ENCODE results near the gene SLC48A1.

The SLC48A1 gene

DNA sequence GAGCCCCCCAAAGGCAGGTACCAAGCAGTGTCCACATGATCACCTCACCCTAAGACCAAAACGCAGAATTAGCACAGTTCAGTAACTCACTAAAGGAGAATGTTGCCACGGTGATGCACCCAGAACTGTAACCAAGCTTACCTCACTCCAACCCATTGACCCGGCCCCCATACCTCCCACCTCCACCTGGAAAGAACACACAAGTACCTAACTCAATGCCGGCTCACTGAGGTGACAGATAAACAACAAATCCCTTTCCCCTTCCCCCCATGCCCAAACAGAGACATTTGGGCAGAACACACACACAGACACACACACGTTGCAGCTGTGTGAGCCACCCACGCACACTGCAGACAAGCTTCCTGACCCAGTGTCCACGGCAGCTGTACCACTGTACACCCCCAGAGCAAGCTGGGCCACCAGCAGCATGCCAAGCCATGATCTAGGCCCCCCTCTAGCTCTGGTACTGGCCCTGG, 15.6 kb upstream of the SLC48A1 start:
- DNase-seq = no peak
- in situ Hi-C loops (cut with HindIII; ENCODE audit: low pct_ligation_motif_present, low sequenced_read_pairs) = no loop called here
- no peak overlapping the region for H3K27ac ChIP-seq
- TF ChIP-seq, protein P1, sequence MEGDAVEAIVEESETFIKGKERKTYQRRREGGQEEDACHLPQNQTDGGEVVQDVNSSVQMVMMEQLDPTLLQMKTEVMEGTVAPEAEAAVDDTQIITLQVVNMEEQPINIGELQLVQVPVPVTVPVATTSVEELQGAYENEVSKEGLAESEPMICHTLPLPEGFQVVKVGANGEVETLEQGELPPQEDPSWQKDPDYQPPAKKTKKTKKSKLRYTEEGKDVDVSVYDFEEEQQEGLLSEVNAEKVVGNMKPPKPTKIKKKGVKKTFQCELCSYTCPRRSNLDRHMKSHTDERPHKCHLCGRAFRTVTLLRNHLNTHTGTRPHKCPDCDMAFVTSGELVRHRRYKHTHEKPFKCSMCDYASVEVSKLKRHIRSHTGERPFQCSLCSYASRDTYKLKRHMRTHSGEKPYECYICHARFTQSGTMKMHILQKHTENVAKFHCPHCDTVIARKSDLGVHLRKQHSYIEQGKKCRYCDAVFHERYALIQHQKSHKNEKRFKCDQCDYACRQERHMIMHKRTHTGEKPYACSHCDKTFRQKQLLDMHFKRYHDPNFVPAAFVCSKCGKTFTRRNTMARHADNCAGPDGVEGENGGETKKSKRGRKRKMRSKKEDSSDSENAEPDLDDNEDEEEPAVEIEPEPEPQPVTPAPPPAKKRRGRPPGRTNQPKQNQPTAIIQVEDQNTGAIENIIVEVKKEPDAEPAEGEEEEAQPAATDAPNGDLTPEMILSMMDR (IDR thresholded peaks at IDR 0.05; ENCODE audit: low read depth, low read length, missing control alignments) = no peak
- H3K36me3 ChIP-seq (replicated peaks) = no peaks in the 10 kb centered on the region
- H3K27me3 ChIP-seq (replicated peaks) = no peaks in the 10 kb centered on the region
- no peak overlapping the region for H3K4me3 ChIP-seq (ENCODE audit: low read depth, low read length)

DNA sequence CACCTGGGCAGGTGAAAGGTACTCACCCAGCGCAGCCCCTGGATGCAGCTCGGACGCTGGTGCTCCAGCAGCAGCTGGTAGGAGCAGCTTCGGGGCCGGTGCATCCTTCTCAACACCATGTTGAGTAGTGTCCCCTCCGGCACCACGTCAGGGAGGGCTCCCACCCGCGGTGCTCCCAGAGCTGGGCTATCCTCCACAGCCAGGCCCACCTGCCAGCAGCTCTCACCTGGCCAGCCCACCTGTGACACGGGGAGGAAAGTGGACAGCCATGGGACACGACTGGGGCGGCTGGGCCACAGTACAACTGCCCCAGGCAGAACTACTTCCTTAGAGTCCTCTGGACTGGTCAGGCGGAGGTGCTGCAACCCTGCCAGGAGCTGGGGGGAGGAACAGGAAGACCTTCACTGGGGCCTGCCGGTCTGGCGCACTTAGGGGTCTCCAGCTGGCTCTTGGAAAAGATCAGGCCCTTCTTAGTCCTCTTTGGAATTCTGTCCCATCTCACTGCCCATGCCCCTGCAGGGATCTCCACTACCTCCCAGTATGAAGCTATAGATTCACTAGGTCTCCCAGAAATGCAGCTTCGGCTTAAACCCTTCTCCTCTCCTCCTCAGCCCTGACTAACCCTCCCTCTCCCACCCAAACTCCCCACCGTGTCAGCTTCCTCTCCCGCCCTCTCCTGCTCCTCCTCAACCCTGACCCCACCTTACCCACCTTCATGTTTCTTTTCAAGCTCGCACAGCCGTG, 15.0 kb upstream of the SLC48A1 start:
- H3K27ac ChIP-seq = no peak overlapping the region
- H3K36me3 ChIP-seq (replicated peaks) = no peaks in the 10 kb centered on the region
- DNase-seq = no peak
- H3K27me3 ChIP-seq (replicated peaks) = no peaks in the 10 kb centered on the region
- H3K4me3 ChIP-seq (ENCODE audit: low read depth, low read length) = peak overlapping the region; percentile 63
- TF ChIP-seq, protein P1 (IDR thresholded peaks at IDR 0.05; ENCODE audit: low read depth, low read length, missing control alignments) = no peak
- in situ Hi-C loops (cut with HindIII; ENCODE audit: low pct_ligation_motif_present, low sequenced_read_pairs) = no loop called here

DNA sequence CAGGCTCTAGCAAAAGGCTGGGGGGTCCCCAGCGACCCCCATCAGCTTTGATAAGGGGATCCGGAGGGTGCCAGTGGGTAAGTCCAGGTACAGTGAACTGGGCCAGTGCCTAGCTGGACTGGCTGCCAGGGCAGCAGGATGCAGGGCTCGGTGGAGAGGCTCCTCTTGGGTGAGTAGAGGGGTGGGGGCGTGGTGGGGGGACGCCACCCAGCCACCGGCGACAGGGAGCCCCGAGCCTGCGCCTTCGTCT, 14.5 kb upstream of the SLC48A1 start:
- TF ChIP-seq, protein P1 (IDR thresholded peaks at IDR 0.05; ENCODE audit: low read depth, low read length, missing control alignments) = no peak
- H3K4me3 ChIP-seq (ENCODE audit: low read depth, low read length) = peak overlapping the region; percentile 63
- no peaks in the 10 kb centered on the region for H3K36me3 ChIP-seq (replicated peaks)
- DNase-seq = no peak
- H3K27me3 ChIP-seq (replicated peaks) = no peaks in the 10 kb centered on the region
- no peak overlapping the region for H3K27ac ChIP-seq
- in situ Hi-C loops (cut with HindIII; ENCODE audit: low pct_ligation_motif_present, low sequenced_read_pairs) = no loop called here

DNA sequence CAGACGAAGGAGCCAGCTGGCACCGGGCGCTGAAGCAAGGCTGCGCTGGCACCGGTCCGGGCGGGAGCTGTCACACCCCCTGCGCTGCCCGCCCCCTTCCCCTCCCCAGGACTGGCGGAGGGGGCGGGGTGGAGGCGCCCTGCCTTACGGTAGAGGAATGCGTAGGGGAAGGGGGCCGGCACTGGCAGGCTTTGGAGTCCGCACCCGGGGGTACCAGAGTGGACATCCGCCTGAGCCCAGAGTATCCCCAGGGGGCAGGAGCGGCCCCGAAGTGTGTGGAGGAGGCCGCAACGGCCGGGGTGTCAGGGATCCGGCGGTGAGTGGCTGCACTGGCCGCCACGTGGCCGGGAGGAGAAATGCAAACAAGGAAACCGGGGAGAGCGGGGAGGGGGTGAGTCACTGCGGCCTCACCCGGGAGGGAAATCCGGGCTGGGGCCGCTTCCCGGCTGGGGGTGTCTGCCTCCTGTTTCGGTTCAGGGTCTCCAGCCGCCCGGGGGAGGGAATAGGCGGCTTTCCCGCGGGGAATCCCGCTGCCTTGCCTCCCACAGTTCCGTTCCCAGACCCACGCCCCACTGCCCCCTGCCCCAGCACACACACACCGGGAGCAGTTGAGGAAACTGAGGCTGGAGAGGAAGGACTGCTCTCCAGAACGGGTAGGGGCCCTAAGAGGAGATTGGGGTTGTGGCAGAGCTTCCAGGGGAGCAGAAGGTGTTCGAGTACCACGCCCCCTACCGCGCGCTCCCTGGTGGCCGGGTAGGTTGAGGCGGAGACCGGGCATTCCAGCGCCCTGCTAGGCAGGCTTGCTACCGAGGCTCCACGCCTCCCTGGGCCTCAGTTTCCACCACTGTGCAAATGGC, 14.0 kb upstream of the SLC48A1 start, which contains the start of gene RAPGEF3:
Gene RAPGEF3, minus strand, starts transcription at position 47 of the 857 bp plus-strand sequence. CDS start 324 bp downstream, outside the sequence.
- Histone ChIP-seq H3K4me3 (ENCODE audit: low read depth, low read length) (peak within 1 kb of the TSS; percentile 63), H3K27ac (peak within 1 kb of the TSS; percentile 28), H3K27me3 (replicated peaks) (no peaks in the 10 kb centered on the region), H3K36me3 (replicated peaks) (no peaks in the 10 kb centered on the region)
- DNase-seq = peak; percentile 67
- in situ Hi-C loops (cut with HindIII; ENCODE audit: low pct_ligation_motif_present, low sequenced_read_pairs) = no loop called here
- TF ChIP-seq, protein P1 (IDR thresholded peaks at IDR 0.05; ENCODE audit: low read depth, low read length, missing control alignments) = peak; percentile 70

DNA sequence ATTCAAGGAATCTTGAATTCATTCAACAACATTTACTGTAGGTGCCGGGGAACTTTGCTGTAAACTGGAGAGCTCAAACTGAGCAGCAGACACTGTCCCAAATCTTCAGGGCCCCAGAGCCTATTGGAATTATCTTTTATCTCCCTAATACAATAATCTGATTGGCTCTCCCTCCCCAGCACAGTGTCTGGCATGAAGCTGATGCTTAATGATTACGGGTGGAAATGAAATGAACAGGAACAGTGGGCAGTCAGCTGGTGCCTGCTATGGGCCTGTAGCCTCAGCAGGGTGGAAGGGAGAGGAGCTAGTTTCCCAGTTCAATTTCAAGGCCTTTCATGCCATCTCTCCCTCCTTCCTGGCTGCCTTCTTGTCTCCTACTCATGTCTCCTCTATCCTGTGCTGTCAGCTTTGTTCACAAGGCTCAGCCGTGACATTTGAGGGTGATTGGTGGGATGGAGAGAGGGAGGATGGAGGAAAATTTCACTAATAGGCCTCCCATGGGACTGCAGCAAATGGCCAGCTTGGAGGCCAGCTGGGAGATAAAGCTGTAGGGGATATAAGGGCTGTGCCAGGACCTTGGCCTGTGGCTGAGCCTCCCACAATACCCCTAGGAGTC, 10.1 kb upstream of the SLC48A1 start:
- Histone ChIP-seq H3K27ac (no peak overlapping the region), H3K36me3 (replicated peaks) (no peaks in the 10 kb centered on the region)

More for the DNA sequence above, 10.1 kb upstream of the SLC48A1 start:
- TF ChIP-seq, protein P1 (IDR thresholded peaks at IDR 0.05; ENCODE audit: low read depth, low read length, missing control alignments) = no peak
- in situ Hi-C loops (cut with HindIII; ENCODE audit: low pct_ligation_motif_present, low sequenced_read_pairs) = no loop called here
- H3K27me3 ChIP-seq (replicated peaks) = no peaks in the 10 kb centered on the region
- no peak for DNase-seq
- no peak overlapping the region for H3K4me3 ChIP-seq (ENCODE audit: low read depth, low read length)

Data from brain microvascular endothelial cell (primary cell).